Left ventricle myocardium inferior (tissue), 1 donor: ENCODE results near the gene SV2B. TPM values are rescaled to one million over a fixed set of nuclear protein-coding genes. Genes with fewer than 3 reads are reported as not detected.

Experiments used
- DNase-seq: peaks from one replicate; pipeline ENCODE4 v3.0.0-alpha.2; 2020
- H3K27ac ChIP-seq: fragments of 200-600 bp; replicated peaks from 2 replicates; pipeline ENCODE4 v1.8.0; 2021
- H3K27me3 ChIP-seq: fragments of 200-600 bp; 2 replicates; pipeline ENCODE4 v1.8.0; 2021; ENCODE audit warnings: low read depth
- H3K36me3 ChIP-seq: fragments of 200-600 bp; 2 replicates; pipeline ENCODE4 v1.8.0; 2021
- H3K4me1 ChIP-seq: fragments of 200-600 bp; 2 replicates; pipeline ENCODE4 v1.8.0; 2021
- H3K4me3 ChIP-seq: fragments of 200-600 bp; 2 replicates; pipeline ENCODE4 v1.8.0; 2021; ENCODE audit warnings: mild to moderate bottlenecking, moderate library complexity
- H3K9me3 ChIP-seq: fragments of 200-600 bp; replicated peaks from 2 replicates; pipeline ENCODE4 v1.8.0; 2021
- CTCF ChIP-seq: fragments of 200-600 bp; IDR thresholded peaks from 2 replicates; pipeline ENCODE4 v1.8.0; 2021; ENCODE audit warnings: antibody characterized with exemption, mild to moderate bottlenecking, borderline replicate concordance
- intact Hi-C: fragments of 100-400 bp; cut with micrococcal nuclease; formaldehyde crosslinking; loops from one replicate; pipeline ENCODE4 v1.11.0; 2022
- total RNA-seq: library from RNA; stranded (reverse); fragmentation: NEBNext Ultra II Directional; extraction: Animal tissue kit (Norgen Biotek cat#: 25700); gene quantifications from one replicate; pipeline ENCODE4 v1.2.1, GENCODE V29; 2021
- donor health status: DM: no; HTN: yes; CAD: no; lungs with severe emphysema.

SV2B gene
- total RNA-seq, 1 donor from 2014 or later: 2.8 TPM

DNA sequence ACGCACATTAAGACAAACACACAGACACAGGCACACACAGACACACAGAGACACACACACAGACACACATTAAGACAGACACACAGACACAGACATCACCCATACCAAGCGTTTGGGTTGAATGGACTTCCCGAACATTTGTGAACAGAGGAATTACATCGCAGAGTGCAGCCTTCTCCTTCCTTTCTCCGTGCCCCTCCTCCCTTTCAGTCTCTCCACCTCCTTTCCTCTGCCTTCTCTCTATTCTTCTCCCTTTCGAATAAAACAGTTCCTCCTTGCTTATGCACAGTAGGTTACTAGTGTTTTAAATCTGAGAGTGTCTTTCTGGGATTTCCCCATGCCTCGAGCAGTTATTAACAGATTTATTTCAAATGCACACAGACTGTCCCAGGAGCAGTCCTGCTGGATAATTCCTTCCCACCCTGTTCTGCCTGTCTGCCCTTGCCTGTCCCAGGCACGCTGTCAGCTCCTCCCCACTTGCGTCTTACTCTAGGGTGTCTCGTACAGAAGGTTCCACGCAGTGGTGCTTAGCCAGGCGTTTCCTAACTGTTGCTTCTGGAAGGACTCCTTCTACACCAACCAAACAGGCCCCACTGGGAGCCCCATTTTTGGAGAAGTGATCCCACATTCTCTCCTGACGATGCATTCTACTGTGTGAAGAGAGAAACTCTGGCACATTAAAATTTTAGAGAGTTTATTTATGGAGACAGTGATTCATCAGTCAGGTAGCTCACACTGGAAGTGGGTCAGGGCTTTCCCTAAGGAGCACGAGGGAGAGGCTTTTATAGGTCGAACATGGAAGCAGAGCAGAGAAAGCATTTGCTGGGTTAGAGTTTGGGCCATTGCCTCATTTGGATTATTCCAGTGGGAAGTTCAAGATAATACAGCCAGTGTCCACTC, 163.8 kb downstream of the SV2B start:
- Histone ChIP-seq H3K27ac (peak overlapping the region; percentile 78), H3K27me3 (no peaks in the 10 kb centered on the region), H3K36me3 (no peaks in the 10 kb centered on the region), H3K4me3 (peak overlapping the region; percentile 50), H3K4me1 (peaks cover 34% of the 10 kb centered on the region), H3K9me3 (no peaks in the 10 kb centered on the region)
- intact Hi-C loops: no loop called here
- DNase-seq: peak; percentile 76
- no peak for TF ChIP-seq CTCF

DNA sequence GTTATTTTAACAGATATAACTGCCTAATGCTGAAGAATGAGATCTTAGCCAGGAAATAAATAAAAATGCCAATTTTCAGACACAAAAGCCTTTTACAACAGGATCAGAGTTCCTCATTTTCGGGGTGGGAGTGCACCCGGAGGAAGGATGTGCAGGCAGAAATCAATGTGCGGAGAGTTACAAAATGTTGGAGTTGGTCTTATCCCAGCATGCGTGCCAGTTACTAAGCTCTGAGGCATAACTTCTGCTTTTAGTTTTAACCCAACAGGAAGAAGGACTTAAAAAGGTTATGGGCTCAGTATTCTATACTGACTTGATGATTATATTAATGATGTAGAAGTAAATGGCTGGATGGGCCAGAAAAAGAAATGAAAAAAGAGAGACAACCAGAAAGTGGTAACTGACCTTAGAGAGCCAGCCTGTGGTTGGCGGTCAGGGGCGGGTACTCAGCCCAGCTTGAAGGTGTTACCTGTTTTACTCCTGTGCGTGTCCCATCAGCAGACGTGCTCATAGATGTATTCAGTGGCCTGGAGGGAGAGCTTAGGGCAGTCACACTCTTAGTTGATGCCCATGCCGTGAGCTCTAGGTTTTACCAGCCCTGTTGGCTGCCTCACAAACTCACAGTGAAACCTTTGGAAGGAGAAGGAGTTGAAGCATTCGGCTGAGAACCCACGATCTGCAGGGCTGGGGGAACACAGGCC, 164.7 kb downstream of the SV2B start:
- no peaks in the 10 kb centered on the region for H3K36me3 ChIP-seq
- H3K4me1 ChIP-seq: peaks cover 34% of the 10 kb centered on the region
- H3K9me3 ChIP-seq: no peaks in the 10 kb centered on the region
- H3K4me3 ChIP-seq: peak overlapping the region; percentile 50
- H3K27ac ChIP-seq: peak overlapping the region; percentile 78
- intact Hi-C loops: no loop called here
- no peaks in the 10 kb centered on the region for H3K27me3 ChIP-seq
- DNase-seq: no peak
- no peak for TF ChIP-seq CTCF

GRCh38 chr15:91265416-91265940, 165.4 kb downstream of the SV2B start:
- Histone ChIP-seq H3K4me3 (no peak overlapping the region), H3K4me1 (peaks cover 34% of the 10 kb centered on the region), H3K9me3 (no peaks in the 10 kb centered on the region), H3K27me3 (no peaks in the 10 kb centered on the region), H3K27ac (peak overlapping the region; percentile 78), H3K36me3 (no peaks in the 10 kb centered on the region)
- intact Hi-C loops: no loop called here
- TF ChIP-seq CTCF: no peak
- no peak for DNase-seq

DNA sequence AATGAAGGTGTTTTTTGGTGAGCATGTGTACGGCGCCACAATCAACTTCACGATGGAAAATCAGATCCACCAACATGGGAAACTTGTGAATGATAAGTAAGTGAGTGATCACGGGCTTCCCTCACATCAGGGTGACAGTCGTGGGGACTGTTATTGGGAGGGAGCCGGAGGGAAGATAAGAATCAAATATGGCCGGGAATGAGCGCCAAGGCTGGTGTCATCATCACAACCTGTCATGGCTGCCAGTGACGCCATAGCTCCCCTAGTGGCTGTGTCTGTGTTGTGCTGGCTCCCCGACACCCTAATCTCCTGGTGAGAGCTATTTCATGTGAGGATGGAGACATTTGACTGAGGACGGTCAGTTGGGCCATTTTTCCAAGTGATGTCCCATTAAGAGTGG, 168.5 kb downstream of the SV2B start:
- intact Hi-C loops: no loop called here
- H3K4me3 ChIP-seq: no peak overlapping the region
- DNase-seq: no peak
- H3K36me3 ChIP-seq: no peaks in the 10 kb centered on the region
- no peak overlapping the region for H3K27ac ChIP-seq
- peak; percentile 16 for TF ChIP-seq CTCF
- H3K27me3 ChIP-seq: no peaks in the 10 kb centered on the region
- H3K9me3 ChIP-seq: no peaks in the 10 kb centered on the region
- peaks cover 23% of the 10 kb centered on the region for H3K4me1 ChIP-seq

DNA sequence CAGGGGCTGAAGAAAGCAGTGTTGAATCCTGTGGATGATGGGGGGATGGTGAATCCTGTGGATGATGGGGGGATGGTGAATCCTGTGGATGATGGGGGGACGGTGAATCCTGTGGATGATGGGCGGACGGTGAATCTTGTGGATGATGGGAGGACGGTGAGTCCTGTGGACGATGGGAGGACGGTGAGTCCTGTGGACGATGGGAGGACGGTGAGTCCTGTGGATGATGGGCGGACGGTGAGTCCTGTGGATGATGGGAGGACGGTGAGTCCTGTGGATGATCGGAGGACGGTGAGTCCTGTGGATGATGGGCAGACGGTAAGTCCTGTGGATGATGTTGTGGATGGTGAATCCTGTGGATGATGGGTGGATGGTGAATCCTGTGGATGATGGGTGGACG, 170.7 kb downstream of the SV2B start:
- TF ChIP-seq CTCF: no peak
- peaks cover 1% of the 10 kb centered on the region for H3K4me1 ChIP-seq
- DNase-seq: no peak
- H3K27ac ChIP-seq: no peak overlapping the region
- no peaks in the 10 kb centered on the region for H3K27me3 ChIP-seq
- no peak overlapping the region for H3K4me3 ChIP-seq
- intact Hi-C loops: loop anchor here (5.0 kb wide), 1 partner anchor 213 kb away; no protein-coding TSS in a partner anchor
- H3K9me3 ChIP-seq: peaks cover 3% of the 10 kb centered on the region
- H3K36me3 ChIP-seq: no peaks in the 10 kb centered on the region
